GM21360 (cell line): ENCODE measurements around the gene CORO1A.
"Not testable (repeated sequence)": the region's sequence is repeated elsewhere in the genome, so short reads cannot be mapped to it uniquely, and the experiment has no call there.

ENCODE experiments used
- ATAC-seq: cut with Tn5 transposase; IDR thresholded peaks from one replicate; pipeline ENCODE4 v1.9.1; 2021; ENCODE audit warnings: mild to moderate bottlenecking, moderate library complexity; ENCODE audit not compliant: unreplicated experiment

The CORO1A gene

DNA sequence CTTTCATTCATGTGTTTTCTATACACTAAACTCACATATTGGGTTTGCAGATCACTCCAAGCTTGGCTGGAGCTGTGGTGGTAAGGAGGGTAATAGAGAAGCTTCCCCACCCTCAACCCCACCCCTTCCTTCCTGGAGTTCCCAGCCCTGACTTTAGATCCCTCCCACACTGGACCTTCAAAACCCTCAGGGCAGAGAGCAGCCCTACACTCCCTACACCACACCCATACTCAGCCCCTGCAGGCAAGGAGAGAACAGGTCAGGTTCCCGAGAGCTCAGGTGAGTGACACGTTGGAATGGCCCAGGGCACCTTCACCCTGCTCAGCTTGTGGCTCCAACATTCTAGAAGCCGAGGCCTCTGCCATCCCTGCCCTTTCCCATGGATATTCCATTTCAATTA, 15.6 kb downstream of the CORO1A start, which contains the start of gene SULT1A3:
SULT1A3 (plus strand) TSS at position 207 of the 400 bp plus-strand sequence. CDS start 1,474 bp downstream, outside the sequence.
- not testable (repeated sequence) for ATAC-seq

GRCh38 chr16:30199608-30200343, 16.4 kb downstream of the CORO1A start:
- ATAC-seq, result not testable (repeated sequence)

GRCh38 chr16:30205541-30206236, 22.3 kb downstream of the CORO1A start:
- not testable (repeated sequence) for ATAC-seq

GRCh38 chr16:30206252-30206651, 22.9 kb downstream of the CORO1A start:
- not testable (repeated sequence) for ATAC-seq

- ATAC-seq, result not testable (repeated sequence)
Observed at GRCh38 chr16:30207063-30207704, 23.8 kb downstream of the CORO1A start.

GRCh38 chr16:30209032-30209431, 25.6 kb downstream of the CORO1A start:
- not testable (repeated sequence) for ATAC-seq

GRCh38 chr16:30211414-30211813, 28.0 kb downstream of the CORO1A start:
- not testable (repeated sequence) for ATAC-seq

- ATAC-seq, result not testable (repeated sequence)
Observed at GRCh38 chr16:30217082-30217481, 33.7 kb downstream of the CORO1A start.
